ENCODE results near the gene PHACTR3. TPM values are rescaled to one million over a fixed set of nuclear protein-coding genes. Genes with fewer than 3 reads are reported as not detected.

The PHACTR3 gene
- polyA plus RNA-seq, 2 of the 4 experiments (the other 2 are of a cell fraction): not detected

- FAIRE-seq (no peak), ATAC-seq (no peak), DNase-seq (ENCODE audit: low read depth in 1 of 2, low spot score in 1 of 2) (no peak)
- Histone ChIP-seq H3K4me1 (no peaks in the 10 kb centered on the region), H3K4me3 (no peak overlapping the region), H3K4me2 (no peak overlapping the region), H3K9me3 (no peaks in the 10 kb centered on the region), H3K27ac (no peak overlapping the region)
- TF ChIP-seq CBX8 (IDR thresholded peaks at IDR 0.05): no peak
- no peak for TF ChIP-seq CEBPB (IDR thresholded peaks at IDR 0.05)
- TF ChIP-seq RAD21 (conservative IDR thresholded peaks at IDR 0.05 in 1 of 2, IDR thresholded peaks at IDR 0.05 in 1 of 2): no peak
- no peak for TF ChIP-seq HMGXB4 (CRISPR knock-in tag; IDR thresholded peaks at IDR 0.05; ENCODE audit: borderline replicate concordance)
- TF ChIP-seq KDM5A (IDR thresholded peaks at IDR 0.05): no peak
- no peak for TF ChIP-seq ZSCAN20 (CRISPR knock-in tag; IDR thresholded peaks at IDR 0.05)
- TF ChIP-seq EHMT2 (IDR thresholded peaks at IDR 0.05; ENCODE audit: low read depth): no peak
- TF ChIP-seq GATA3 (IDR thresholded peaks at IDR 0.05; ENCODE audit: borderline replicate concordance): no peak
- TF ChIP-seq USF2 (IDR thresholded peaks at IDR 0.05): no peak
- TF ChIP-seq CBX2 (IDR thresholded peaks at IDR 0.05; ENCODE audit: borderline replicate concordance, low read depth): no peak
- TF ChIP-seq MAX (IDR thresholded peaks at IDR 0.05): no peak
- TF ChIP-seq EHF (CRISPR knock-in tag; IDR thresholded peaks at IDR 0.05): no peak
- 7% methylated on average over 10 of the region's 10 CpGs for WGBS (ENCODE audit: missing lambda C conversion rate)
- ChIA-PET CTCF (no interaction called here), POLR2A (no interaction called here)
These were observed 35.8 kb upstream of the PHACTR3 start for GRCh38 chr20:59568509-59569024.

- Histone ChIP-seq H3K4me1 (no peaks in the 10 kb centered on the region), H3K4me3 (no peak overlapping the region), H3K9me3 (no peaks in the 10 kb centered on the region), H3K4me2 (no peak overlapping the region), H3K27ac (no peak overlapping the region)
- WGBS (ENCODE audit: missing lambda C conversion rate): 22% methylated on average over 4 of the region's 4 CpGs
- POLR2A ChIA-PET: no interaction called here
- no peak for TF ChIP-seq EHF (CRISPR knock-in tag; IDR thresholded peaks at IDR 0.05)
- no peak for TF ChIP-seq FOSL2 (IDR thresholded peaks at IDR 0.05)
- TF ChIP-seq FOSL2 (CRISPR knock-in tag; IDR thresholded peaks at IDR 0.05): no peak
- no peak for TF ChIP-seq E2F6 (IDR thresholded peaks at IDR 0.05; ENCODE audit: borderline replicate concordance, low read depth)
- no peak for TF ChIP-seq SMC3 (IDR thresholded peaks at IDR 0.05)
- ATAC-seq (no peak), DNase-seq (ENCODE audit: low read depth in 1 of 2, low spot score in 1 of 2) (no peak), FAIRE-seq (no peak)
- CTCF ChIA-PET: interaction anchor here (1.0 to 3.1 kb wide), 4 partner anchors 14 to 246 kb away, joined by 3 to 16 read pairs (median 10); no protein-coding TSS in a partner anchor
These were observed 35.0 kb upstream of the PHACTR3 start for GRCh38 chr20:59569305-59569704.

GRCh38 chr20:59571151-59571550 lies 33.2 kb upstream of the PHACTR3 start:
- WGBS (ENCODE audit: missing lambda C conversion rate): 37% methylated on average over 7 of the region's 7 CpGs
- H3K4me2 ChIP-seq: no peak overlapping the region
- FAIRE-seq (no peak), DNase-seq (ENCODE audit: low read depth in 1 of 2, low spot score in 1 of 2) (no peak), ATAC-seq (no peak)
- H3K4me1 ChIP-seq: no peaks in the 10 kb centered on the region
- ChIA-PET CTCF (interaction anchor here (0.6 to 5.6 kb wide), 42 partner anchors 10 to 1421 kb away, joined by 3 to 75 read pairs (median 5); partner anchors contain the start of genes FAM217B and PPP1R3D), POLR2A (no interaction called here)
- no peak overlapping the region for H3K4me3 ChIP-seq
- H3K9me3 ChIP-seq: no peaks in the 10 kb centered on the region
- no peak overlapping the region for H3K27ac ChIP-seq
- no peak for TF ChIP-seq JUN (IDR thresholded peaks at IDR 0.05)
- TF ChIP-seq KDM1A (IDR thresholded peaks at IDR 0.05; ENCODE audit: low read depth): no peak
- no peak for TF ChIP-seq HDAC2 (IDR thresholded peaks at IDR 0.05)
- no peak for TF ChIP-seq HES2 (IDR thresholded peaks at IDR 0.05)
- TF ChIP-seq ATOH8 (CRISPR knock-in tag; IDR thresholded peaks at IDR 0.05; ENCODE audit: low read depth): no peak
- no peak for TF ChIP-seq MAFK (IDR thresholded peaks at IDR 0.05; ENCODE audit: partially characterized antibody)

Measured in A549 (cell line).